Right atrium auricular region (tissue), 2 donors: ENCODE results near the gene CCDC188. TPM values are rescaled to one million over a fixed set of nuclear protein-coding genes. Genes with fewer than 3 reads are reported as not detected.

Experiments
- DNase-seq: peaks from one replicate; pipeline ENCODE4 v3.0.0-alpha.2; 2019; ENCODE audit warnings: low spot score
- H3K27ac ChIP-seq, 2 donors: fragments of 200-600 bp; sonication (generic); 1 replicate in 1 of 2; 2 replicates in 1 of 2; pipeline ENCODE4 v1.5.1; 2016 to 2019
- H3K27me3 ChIP-seq, 2 donors: fragments of 200-600 bp; sonication (generic); one replicate each; pipeline versions ENCODE4 v1.5.1 to v1.6.0; 2017 to 2019
- H3K36me3 ChIP-seq: fragments of 200-600 bp; sonication (generic); one replicate; pipeline ENCODE4 v1.5.1; 2016
- H3K4me1 ChIP-seq, 2 donors: fragments of 200-600 bp; sonication (generic); one replicate each; pipeline versions ENCODE4 v1.5.1 to v1.6.0; 2017 to 2019
- H3K4me3 ChIP-seq, 2 donors: fragments of 200-600 bp; sonication (generic); 1 replicate in 1 of 2; 2 replicates in 1 of 2; pipeline ENCODE4 v1.5.1; 2017 to 2019; ENCODE audit warnings: mild to moderate bottlenecking in 1 of 2, moderate library complexity in 1 of 2
- H3K9me3 ChIP-seq, 2 donors: fragments of 200-600 bp; sonication (generic); one replicate each; pipeline ENCODE4 v1.5.1; 2019
- total RNA-seq, 2 donors: library from RNA; depleted of rRNA; stranded (reverse); fragments of >200 nt; gene quantifications; one replicate each; pipeline ENCODE4 v1.1.0, GENCODE V29; 2016
- TF ChIP-seq, protein P1 (sequence below), 2 donors: fragments of 200-600 bp; sonication (generic); IDR thresholded peaks; one replicate each; pipeline ENCODE4 v1.5.1; 2019; ENCODE audit warnings: antibody characterized with exemption in 2 of 2

CCDC188 gene
- total RNA-seq, 2 donors from 2014 or later = 0.43 TPM; not detected in 1

DNA sequence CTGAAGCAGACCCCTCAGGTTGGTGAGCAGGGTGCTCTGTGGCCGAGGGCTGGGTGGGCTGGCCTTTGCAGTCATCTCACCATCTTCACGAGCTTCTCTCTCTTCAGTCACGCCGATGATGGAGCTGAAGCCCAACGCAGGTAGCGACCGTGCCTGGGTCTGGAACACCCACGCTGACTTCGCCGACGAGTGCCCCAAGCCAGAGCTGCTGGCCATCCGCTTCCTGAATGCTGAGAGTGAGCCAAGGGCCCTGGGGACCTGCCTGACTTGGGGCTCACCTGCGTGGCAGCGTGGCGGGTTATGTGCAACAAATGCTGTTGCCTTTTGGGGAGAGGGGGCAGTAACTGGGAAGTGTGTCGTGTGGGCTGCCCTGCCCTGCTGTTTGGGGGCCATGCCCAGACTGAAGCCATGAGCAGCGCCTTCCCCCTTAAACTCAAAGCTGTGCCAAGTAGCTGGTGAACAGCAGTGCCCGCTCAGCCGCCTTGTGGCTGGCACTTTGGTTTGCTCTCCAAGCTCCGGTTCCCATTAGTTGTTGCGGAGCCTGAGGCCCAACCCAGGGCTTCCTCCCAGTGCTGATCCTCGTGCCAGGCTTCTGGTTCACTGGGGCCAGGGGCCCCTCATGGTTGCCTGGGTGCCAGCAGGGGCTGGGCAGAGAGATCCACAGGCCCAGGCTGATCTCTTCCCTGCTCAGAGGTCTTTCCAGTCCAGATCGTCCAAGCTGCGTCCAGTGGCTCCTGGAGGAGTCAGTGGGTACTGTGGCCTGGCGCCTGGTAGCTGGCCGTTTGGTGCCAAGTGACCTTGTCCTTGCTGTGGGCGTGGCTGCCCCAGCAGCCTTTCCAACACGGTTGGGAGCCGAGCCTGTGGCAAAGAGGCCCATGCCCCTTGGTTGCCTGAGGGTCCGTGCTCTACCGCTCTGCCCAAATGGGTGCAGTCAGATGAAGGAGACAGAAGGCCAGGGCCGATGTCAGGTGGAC is 25.4 kb downstream of the CCDC188 start:
- Histone ChIP-seq H3K36me3 (peaks cover 29% of the 10 kb centered on the region), H3K27me3 (no peaks in the 10 kb centered on the region), H3K4me1 (peaks cover 0 to 5% of the 10 kb centered on the region in 2 donors), H3K9me3 (no peaks in the 10 kb centered on the region), H3K4me3 (no peak overlapping the region), H3K27ac (no peak overlapping the region)
- TF ChIP-seq, protein P1, sequence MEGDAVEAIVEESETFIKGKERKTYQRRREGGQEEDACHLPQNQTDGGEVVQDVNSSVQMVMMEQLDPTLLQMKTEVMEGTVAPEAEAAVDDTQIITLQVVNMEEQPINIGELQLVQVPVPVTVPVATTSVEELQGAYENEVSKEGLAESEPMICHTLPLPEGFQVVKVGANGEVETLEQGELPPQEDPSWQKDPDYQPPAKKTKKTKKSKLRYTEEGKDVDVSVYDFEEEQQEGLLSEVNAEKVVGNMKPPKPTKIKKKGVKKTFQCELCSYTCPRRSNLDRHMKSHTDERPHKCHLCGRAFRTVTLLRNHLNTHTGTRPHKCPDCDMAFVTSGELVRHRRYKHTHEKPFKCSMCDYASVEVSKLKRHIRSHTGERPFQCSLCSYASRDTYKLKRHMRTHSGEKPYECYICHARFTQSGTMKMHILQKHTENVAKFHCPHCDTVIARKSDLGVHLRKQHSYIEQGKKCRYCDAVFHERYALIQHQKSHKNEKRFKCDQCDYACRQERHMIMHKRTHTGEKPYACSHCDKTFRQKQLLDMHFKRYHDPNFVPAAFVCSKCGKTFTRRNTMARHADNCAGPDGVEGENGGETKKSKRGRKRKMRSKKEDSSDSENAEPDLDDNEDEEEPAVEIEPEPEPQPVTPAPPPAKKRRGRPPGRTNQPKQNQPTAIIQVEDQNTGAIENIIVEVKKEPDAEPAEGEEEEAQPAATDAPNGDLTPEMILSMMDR (IDR thresholded peaks at IDR 0.05) = no peak
- no peak for DNase-seq

DNA sequence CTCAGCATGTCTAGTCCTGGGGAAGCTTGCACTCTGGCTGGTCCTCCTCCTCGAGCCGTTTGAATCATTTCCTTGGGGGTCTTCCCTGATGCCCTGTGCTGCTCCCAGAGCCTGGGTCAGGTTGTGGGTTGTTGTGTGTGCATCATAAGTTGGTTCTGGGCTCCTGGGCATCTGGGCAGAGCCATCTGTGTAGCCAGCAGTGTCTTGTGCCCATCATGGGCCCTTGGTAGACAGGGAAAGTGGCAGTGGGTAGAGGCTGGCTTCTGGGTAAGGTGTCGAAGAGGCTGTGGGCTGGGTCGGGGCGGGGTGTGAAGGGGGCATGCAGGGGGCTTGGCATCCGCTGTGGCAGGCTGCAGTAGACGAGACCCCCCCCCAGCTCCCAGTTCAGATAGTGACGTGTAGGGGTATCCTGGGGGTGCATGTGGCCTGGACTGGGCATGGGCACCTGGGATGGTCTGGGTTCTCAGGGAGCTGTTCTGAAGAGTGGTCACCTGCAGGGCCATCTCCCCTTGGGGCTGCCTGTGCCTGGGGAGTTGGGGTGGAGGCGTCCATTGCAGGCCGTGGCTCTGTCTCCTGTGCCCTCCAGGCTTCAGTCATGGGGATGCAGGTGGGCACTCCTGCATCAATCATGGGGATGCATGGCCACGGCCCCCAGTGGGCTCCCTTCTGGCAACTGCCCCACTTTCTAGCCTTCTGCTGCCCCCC is 26.6 kb downstream of the CCDC188 start:
- TF ChIP-seq, protein P1 (IDR thresholded peaks at IDR 0.05) = no peak
- no peak for DNase-seq
- Histone ChIP-seq H3K4me3 (no peak overlapping the region), H3K9me3 (no peaks in the 10 kb centered on the region), H3K4me1 (peaks cover 0 to 15% of the 10 kb centered on the region in 2 donors), H3K36me3 (peaks cover 41% of the 10 kb centered on the region), H3K27me3 (no peaks in the 10 kb centered on the region), H3K27ac (no peak overlapping the region)

DNA sequence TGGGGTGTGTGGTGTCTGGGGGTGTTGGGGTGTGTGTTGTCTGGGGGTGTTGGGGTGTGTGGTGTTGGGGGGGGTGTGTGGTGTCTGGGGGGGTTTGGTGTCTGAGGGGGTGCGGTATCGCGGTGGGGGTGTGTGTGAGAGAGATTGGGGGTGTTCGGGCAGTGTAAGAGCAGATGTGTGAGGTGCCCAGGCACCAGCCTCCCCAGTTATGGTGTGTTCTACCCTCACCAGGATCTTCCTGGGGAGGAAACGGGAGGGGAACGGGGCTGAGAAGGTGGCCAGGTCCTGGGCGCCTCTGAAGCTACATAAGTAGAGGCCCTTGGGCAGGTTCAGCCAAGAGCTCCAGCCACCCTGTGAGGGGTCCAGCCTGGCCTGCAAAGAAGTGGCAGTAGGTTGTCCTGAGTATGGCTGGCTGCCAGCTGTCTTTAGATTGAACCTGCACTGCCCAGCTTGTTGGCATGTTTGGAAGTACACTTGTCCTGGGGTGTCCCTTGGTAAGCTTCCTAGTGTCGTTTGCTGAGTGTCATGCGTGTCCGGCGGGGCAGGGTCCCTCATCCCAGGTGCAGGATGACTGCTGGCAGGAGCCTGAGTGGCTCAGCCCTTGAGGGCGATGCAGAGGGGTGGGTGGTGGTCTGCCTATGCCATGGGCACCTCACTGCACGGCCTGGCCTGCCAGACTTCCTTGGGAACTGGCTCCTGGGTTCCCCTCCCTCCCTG is 27.3 kb downstream of the CCDC188 start:
- no peak for DNase-seq
- TF ChIP-seq, protein P1 (IDR thresholded peaks at IDR 0.05) = no peak
- H3K4me1 ChIP-seq = peaks cover 0 to 22% of the 10 kb centered on the region in 2 donors
- H3K36me3 ChIP-seq = peaks cover 45% of the 10 kb centered on the region
- no peaks in the 10 kb centered on the region for H3K9me3 ChIP-seq
- no peaks in the 10 kb centered on the region for H3K27me3 ChIP-seq
- H3K27ac ChIP-seq = no peak overlapping the region
- no peak overlapping the region for H3K4me3 ChIP-seq

DNA sequence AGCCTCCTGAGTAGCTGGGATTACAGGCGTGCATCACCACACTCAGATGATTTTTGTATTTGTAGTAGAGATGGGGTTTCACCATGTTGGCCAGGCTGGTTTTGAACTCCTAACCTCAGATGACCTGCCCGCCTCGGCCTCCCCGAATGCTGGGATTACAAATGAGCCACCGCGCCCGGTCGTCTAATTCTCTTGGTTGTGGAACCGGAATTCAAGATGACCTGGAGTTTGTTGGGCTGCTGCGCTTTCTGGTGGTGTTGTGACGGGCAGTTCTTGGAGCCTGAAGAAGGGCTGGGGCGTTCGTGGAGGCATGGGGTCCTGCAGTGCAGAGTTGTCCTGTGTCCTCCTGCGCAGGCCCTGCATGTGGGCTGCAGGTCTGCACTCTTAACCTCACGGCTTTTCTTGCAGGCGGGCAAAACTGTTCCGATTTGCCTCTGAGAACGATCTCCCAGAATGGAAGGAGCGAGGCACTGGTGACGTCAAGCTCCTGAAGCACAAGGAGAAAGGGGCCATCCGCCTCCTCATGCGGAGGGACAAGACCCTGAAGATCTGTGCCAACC is 28.9 kb downstream of the CCDC188 start:
- Histone ChIP-seq H3K4me1 (peaks cover 0 to 31% of the 10 kb centered on the region in 2 donors), H3K9me3 (no peaks in the 10 kb centered on the region), H3K36me3 (peaks cover 38% of the 10 kb centered on the region), H3K4me3 (no peak overlapping the region), H3K27me3 (no peaks in the 10 kb centered on the region), H3K27ac (no peak overlapping the region)
- no peak for DNase-seq
- TF ChIP-seq, protein P1 (IDR thresholded peaks at IDR 0.05) = no peak

DNA sequence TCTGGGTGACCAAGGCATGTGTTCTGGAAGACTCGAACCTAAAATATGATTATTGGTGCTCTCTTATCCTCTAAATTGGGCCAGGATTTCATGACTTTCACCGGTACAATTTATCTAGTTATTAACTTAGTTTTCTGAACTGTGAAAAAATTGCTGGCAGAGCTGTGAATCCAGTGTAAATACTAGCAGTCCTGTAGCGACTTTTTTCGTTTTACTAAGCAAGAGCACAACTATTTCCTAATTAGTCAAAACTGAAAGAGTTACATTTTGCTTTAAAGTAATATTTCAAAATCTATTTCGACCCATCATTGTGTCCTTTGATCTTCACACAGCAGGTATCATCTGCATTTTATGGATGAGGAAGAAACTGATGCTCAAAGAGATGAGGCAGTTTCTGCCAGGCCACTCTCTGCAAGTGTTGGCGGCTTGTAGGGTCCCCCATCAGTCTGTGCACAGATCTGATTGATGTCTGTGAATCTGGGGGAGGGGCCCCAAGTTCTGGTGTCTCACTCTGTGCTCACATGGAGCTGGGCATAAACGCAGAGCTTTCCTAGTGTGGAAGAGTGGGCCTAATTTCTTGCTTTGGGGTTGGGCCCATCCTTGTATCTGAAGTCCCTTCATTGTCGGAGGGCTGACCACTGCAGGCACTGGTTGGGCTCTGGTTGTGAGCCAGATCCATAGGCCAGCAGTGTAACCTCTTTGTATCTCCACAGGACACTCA is 32.4 kb downstream of the CCDC188 start:
- TF ChIP-seq, protein P1 (IDR thresholded peaks at IDR 0.05) = no peak
- Histone ChIP-seq H3K27me3 (no peaks in the 10 kb centered on the region), H3K4me1 (peaks cover 0 to 49% of the 10 kb centered on the region in 2 donors), H3K4me3 (peak overlapping the region; percentile 91), H3K36me3 (peaks cover 41% of the 10 kb centered on the region), H3K9me3 (no peaks in the 10 kb centered on the region), H3K27ac (peak overlapping the region; percentile 88 to 93)
- no peak for DNase-seq
